GM12878 (cell line): ENCODE data around the gene TOR1B. TPM values are rescaled to one million over a fixed set of nuclear protein-coding genes. Genes with fewer than 3 reads are reported as not detected.

Source experiments
- ATAC-seq: fragments of 200-7000 bp; cut with Tn5 transposase; 3 replicates; pipeline ENCODE4 v1.9.1; 2020; ENCODE audit warnings: mild to moderate bottlenecking, moderate library complexity
- BruUV-seq: library from RNA; stranded (reverse); fragments of 400-500 nt; replicated peaks from 2 replicates; lab custom pipeline; 2021; lab: Mats Ljungman, UMichigan
- CTCF ChIA-PET: fragments of 300-600 bp; sonication (Branson Sonifier 250); formaldehyde crosslinking; extraction: SDS; loops from one replicate; lab custom pipeline; 2021; ENCODE audit warnings: inconsistent platforms; lab: Yijun Ruan, JAX
- POLR2A ChIA-PET: fragments of 350-600 bp; formaldehyde crosslinking; extraction: SDS; loops from one replicate; lab custom pipeline; 2021; ENCODE audit warnings: inconsistent platforms; lab: Charles Lee
- RAD21 ChIA-PET: fragments of 300-600 bp; sonication (Branson Sonifier 250); formaldehyde crosslinking; loops from one replicate; lab custom pipeline; 2023; ENCODE audit warnings: antibody characterized with exemption; ENCODE audit not compliant: unreplicated experiment; lab: Charles Lee
- SMC1A ChIA-PET: fragments of 300-600 bp; sonication (Branson Sonifier 250); formaldehyde crosslinking; loops from one replicate; lab custom pipeline; 2023; ENCODE audit not compliant: unreplicated experiment, uncharacterized antibody; lab: Charles Lee
- DNase-seq: peaks from one replicate; pipeline ENCODE4 v3.0.0-alpha.2; 2011; ENCODE audit warnings: low read depth, low spot score
- FAIRE-seq: peaks from 3 replicates; lab custom pipeline; 2011; peaks lifted over from hg19 to GRCh38; lab: Jason Lieb, UNC
- H2AFZ ChIP-seq: 2 replicates; pipeline ENCODE4 v1.6.0; 2011; ENCODE audit warnings: low read depth, low read length, control low read depth; ENCODE audit not compliant: control insufficient read depth
- H3K27ac ChIP-seq: 2 replicates; pipeline ENCODE4 v1.5.1; 2011; ENCODE audit warnings: control low read depth; ENCODE audit not compliant: control insufficient read depth, insufficient read depth
- H3K27me3 ChIP-seq, 2 experiments: replicated peaks in 1 of 2; 2 replicates each; pipeline versions ENCODE4 v1.6.0 to v1.6.1; 2011; ENCODE audit warnings: low read length in 1 of 2; ENCODE audit not compliant: control insufficient read depth in 2 of 2, insufficient read depth in 2 of 2
- H3K36me3 ChIP-seq, 2 experiments: 2 replicates each; pipeline ENCODE4 v1.5.1; 2011; ENCODE audit warnings: low read length in 1 of 2; ENCODE audit not compliant: control insufficient read depth in 2 of 2, insufficient read depth in 2 of 2
- H3K4me1 ChIP-seq: 2 replicates; pipeline ENCODE4 v1.6.1; 2011; ENCODE audit warnings: mild to moderate bottlenecking, low read length, moderate library complexity, mixed read lengths; ENCODE audit not compliant: control insufficient read depth, insufficient read depth
- H3K4me2 ChIP-seq: 2 replicates; pipeline ENCODE4 v1.6.0; 2011; ENCODE audit warnings: control low read depth; ENCODE audit not compliant: control insufficient read depth, insufficient read depth
- H3K4me3 ChIP-seq: fragments of 200-600 bp; sonication (generic); 2 replicates; pipeline ENCODE4 v1.5.1; 2016
- H3K79me2 ChIP-seq: 2 replicates; pipeline ENCODE4 v1.6.0; 2011; ENCODE audit warnings: low read length; ENCODE audit not compliant: control insufficient read depth, insufficient read depth
- H3K9ac ChIP-seq: 2 replicates; pipeline ENCODE4 v1.8.0; 2011; ENCODE audit warnings: low read length, control low read depth, mixed read lengths; ENCODE audit not compliant: control insufficient read depth, insufficient read depth
- H3K9me3 ChIP-seq: replicated peaks from 3 replicates; pipeline ENCODE4 v1.5.1; 2011; ENCODE audit warnings: mild to moderate bottlenecking, low read length; ENCODE audit not compliant: control insufficient read depth, insufficient read depth
- H4K20me1 ChIP-seq: 2 replicates; pipeline ENCODE4 v1.6.0; 2011; ENCODE audit not compliant: control insufficient read depth, insufficient read depth
- BCL11A ChIP-seq: IDR thresholded peaks from 2 replicates; pipeline ENCODE4 v1.6.1; 2011; ENCODE audit warnings: low read depth, low read length
- BMI1 ChIP-seq: fragments of 450-650 bp; IDR thresholded peaks from 2 replicates; pipeline ENCODE4 v1.6.1; 2016; ENCODE audit warnings: mild to moderate bottlenecking, moderate library complexity, borderline replicate concordance
- ESRRA ChIP-seq: IDR thresholded peaks from 2 replicates; pipeline ENCODE4 v1.6.1; 2012; ENCODE audit warnings: mild to moderate bottlenecking, low read length, improper control_type of control experiment
- HDAC2 ChIP-seq: fragments of 200-600 bp; sonication (generic); IDR thresholded peaks from 2 replicates; pipeline ENCODE4 v1.6.1; 2017
- KAT2A ChIP-seq: conservative IDR thresholded peaks from 2 replicates; pipeline ENCODE4 v1.6.1; 2011; ENCODE audit warnings: low read depth, low read length; ENCODE audit not compliant: control insufficient read depth
- KLF5 ChIP-seq: fragments of 450-650 bp; IDR thresholded peaks from 2 replicates; pipeline ENCODE4 v1.6.1; 2014; ENCODE audit warnings: mild to moderate bottlenecking; ENCODE audit not compliant: partially characterized antibody
- NFYA ChIP-seq: IDR thresholded peaks from 2 replicates; pipeline ENCODE4 v1.6.1; 2011; ENCODE audit warnings: low read depth, mild to moderate bottlenecking, low read length, improper control_type of control experiment, borderline replicate concordance
- RUNX3 ChIP-seq: IDR thresholded peaks from 2 replicates; pipeline ENCODE4 v1.6.1; 2012; ENCODE audit warnings: low read length, inconsistent platforms
- TCF12 ChIP-seq: IDR thresholded peaks from 2 replicates; pipeline ENCODE4 v1.6.1; 2011; ENCODE audit warnings: low read depth, mild to moderate bottlenecking, low read length
- TCF3 ChIP-seq: IDR thresholded peaks from 2 replicates; pipeline ENCODE4 v1.6.1; 2012; ENCODE audit warnings: low read depth, mild to moderate bottlenecking, low read length, borderline replicate concordance; ENCODE audit not compliant: insufficient read depth
- WGBS: methylation state at CpG from one replicate; pipeline ENCODE4 v1.1.6; 2016; ENCODE audit warnings: low lambda C conversion rate; ENCODE audit not compliant: insufficient replicate concordance, insufficient coverage; ENCODE audit errors: missing lambda C conversion rate; 5-methylcytosine and 5-hydroxymethylcytosine counted together
- in situ Hi-C: fragments of 300-500 bp; cut with MboI; formaldehyde crosslinking; loops from 9 replicates; pipeline ENCODE4 v1.14.3; 2018; ENCODE audit warnings: mixed read lengths
- intact Hi-C: fragments of 100-400 bp; cut with micrococcal nuclease; formaldehyde crosslinking; loops from one replicate; pipeline ENCODE4 v1.14.2; 2022; ENCODE audit not compliant: unreplicated experiment
- polyA plus RNA-seq, 11 experiments: library from polyadenylated mRNA; depleted of rRNA in 4 of 11; unstranded in 6 of 11; stranded (reverse) in 5 of 11; fragments of >200 nt; fragmentation: Nextera tagmentation in 4 of 11; fragmentation: Illumina TruSeq in 1 of 11; extraction: Ambion mirVana in 4 of 11; extraction: Trizol in 1 of 11; gene quantifications; 1 replicate in 1 of 11; 2 replicates in 10 of 11; pipeline versions ENCODE4 v1.2.1 to v1.2.3, GENCODE V29; 2011 to 2016; ENCODE audit warnings: inconsistent platforms in 2 of 11, missing spikeins in 2 of 11, low read depth in 1 of 11
- total RNA-seq, 4 experiments: library from RNA; depleted of rRNA in 3 of 4; stranded (reverse); fragments of >200 nt in 3 of 4; fragmentation: Illumina TruSeq in 1 of 4; extraction: Trizol in 1 of 4; gene quantifications; 2 replicates each; pipeline versions ENCODE4 v1.2.1 to v1.2.3, GENCODE V29; 2013 to 2021

Gene TOR1B
- total and polyA plus RNA-seq, 10 of the 15 experiments (the other 5 are each of a cell fraction or from before 2014, with no cell fraction given) = 1.8 to 17.5 (median 9.9) TPM

DNA sequence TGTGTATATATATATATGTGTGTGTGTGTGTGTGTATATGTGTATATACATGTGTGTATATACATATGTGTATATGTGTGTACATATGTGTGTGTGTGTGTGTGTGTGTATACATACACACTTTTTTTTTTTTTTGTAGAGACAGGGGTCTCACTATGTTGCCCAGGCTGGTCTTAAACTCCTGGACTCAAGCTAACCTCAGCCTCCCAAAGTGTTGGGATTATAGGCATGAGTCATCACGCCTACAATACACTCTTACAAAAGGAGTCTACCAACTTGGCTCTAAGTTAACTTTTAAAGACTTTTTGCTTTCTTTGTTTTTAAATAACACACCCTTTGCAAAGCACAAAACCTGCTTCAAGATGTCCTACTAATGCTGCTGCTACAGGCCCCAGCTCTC lies 30.0 kb downstream of the TOR1B start:
- ChIA-PET CTCF (no interaction called here), SMC1A (no interaction called here), RAD21 (no interaction called here), POLR2A (no interaction called here)
- intact Hi-C loops (no loop called here), in situ Hi-C loops (loop anchor here (25.0 kb wide), 1 partner anchor 1429 kb away; no protein-coding TSS in a partner anchor)
- no peak overlapping the region for H3K4me2 ChIP-seq
- no peak overlapping the region for H3K27ac ChIP-seq
- BruUV-seq = no TSS peak
- H3K9ac ChIP-seq = no peak overlapping the region
- H3K79me2 ChIP-seq = peaks cover 34% of the 10 kb centered on the region
- no peak overlapping the region for H3K4me3 ChIP-seq
- H3K4me1 ChIP-seq = peaks cover 14% of the 10 kb centered on the region
- ATAC-seq (no peak), FAIRE-seq (no peak), DNase-seq (no peak)
- no peaks in the 10 kb centered on the region for H3K27me3 ChIP-seq
- WGBS = 100% methylated on average over 1 of the region's 1 CpG
- H4K20me1 ChIP-seq = no peaks in the 10 kb centered on the region
- H3K36me3 ChIP-seq = peaks cover 6 to 16% of the 10 kb centered on the region in 2 experiments; a peak in 3 of 4 replicates
- TF ChIP-seq RUNX3 (no peak), TCF12 (no peak), TCF3 (no peak), NFYA (no peak), ESRRA (no peak), KAT2A (no peak), HDAC2 (no peak), BMI1 (no peak), BCL11A (no peak), KLF5 (no peak)
- H3K9me3 ChIP-seq = no peaks in the 10 kb centered on the region
- H2AFZ ChIP-seq = no peak overlapping the region
